H9 (cell line): ENCODE data around the gene AXIN2. TPM values are rescaled to one million over a fixed set of nuclear protein-coding genes. Genes with fewer than 3 reads are reported as not detected.

Source experiments
- DNase-seq: peaks from one replicate; pipeline ENCODE4 v3.0.0-alpha.2; 2017
- H2AFZ ChIP-seq: one replicate; pipeline ENCODE4 v1.6.1; 2013; ENCODE audit warnings: mild to moderate bottlenecking, low read length, control low read depth, moderate library complexity
- H2AK5ac ChIP-seq: 2 replicates; pipeline ENCODE4 v1.6.1; 2013; ENCODE audit warnings: low read length, control low read depth, mixed read lengths; ENCODE audit not compliant: insufficient read length
- H2BK120ac ChIP-seq: one replicate; pipeline ENCODE4 v1.6.1; 2013; ENCODE audit warnings: low read depth, mild to moderate bottlenecking, low read length, control low read depth, inconsistent platforms; ENCODE audit not compliant: poor library complexity, severe bottlenecking
- H2BK12ac ChIP-seq: 2 replicates; pipeline ENCODE4 v1.6.1; 2013; ENCODE audit warnings: low read length, control low read depth, mixed read lengths, low read depth; ENCODE audit not compliant: insufficient read length
- H2BK15ac ChIP-seq: 2 replicates; pipeline ENCODE4 v1.6.1; 2013; ENCODE audit warnings: low read depth, low read length, control low read depth
- H2BK20ac ChIP-seq: one replicate; pipeline ENCODE4 v1.6.1; 2013; ENCODE audit warnings: low read depth, mild to moderate bottlenecking, low read length, control low read depth, inconsistent platforms; ENCODE audit not compliant: poor library complexity, severe bottlenecking
- H2BK5ac ChIP-seq: 2 replicates; pipeline ENCODE4 v1.6.1; 2013; ENCODE audit warnings: low read length, control low read depth, mixed read lengths; ENCODE audit not compliant: insufficient read length
- H3K14ac ChIP-seq: 2 replicates; pipeline ENCODE4 v1.6.1; 2013; ENCODE audit warnings: low read length, control low read depth; ENCODE audit not compliant: insufficient read depth
- H3K18ac ChIP-seq: 2 replicates; pipeline ENCODE4 v1.6.1; 2013; ENCODE audit warnings: low read depth, mild to moderate bottlenecking, mixed read lengths, low read length, control low read depth; ENCODE audit not compliant: insufficient read length
- H3K23ac ChIP-seq: 2 replicates; pipeline ENCODE4 v1.6.1; 2013; ENCODE audit warnings: low read length, control low read depth, mixed read lengths, low read depth; ENCODE audit not compliant: insufficient read length
- H3K23me2 ChIP-seq: 2 replicates; pipeline ENCODE4 v1.6.1; 2013; ENCODE audit warnings: low read depth, mild to moderate bottlenecking, mixed read lengths, low read length, control low read depth; ENCODE audit not compliant: insufficient read length, poor library complexity, severe bottlenecking
- H3K27ac ChIP-seq: 2 replicates; pipeline ENCODE4 v1.5.1; 2013; ENCODE audit warnings: low read length, control low read depth, mixed read lengths, low read depth; ENCODE audit not compliant: insufficient read length
- H3K27me3 ChIP-seq: 2 replicates; pipeline ENCODE4 v1.6.1; 2013; ENCODE audit warnings: low read length, control low read depth, inconsistent platforms; ENCODE audit not compliant: insufficient read depth
- H3K4ac ChIP-seq: 2 replicates; pipeline ENCODE4 v1.6.1; 2013; ENCODE audit warnings: low read depth, mild to moderate bottlenecking, control low read depth, inconsistent platforms, low read length, moderate library complexity
- H3K4me1 ChIP-seq: 2 replicates; pipeline ENCODE4 v1.6.1; 2013; ENCODE audit warnings: low read length, control low read depth, inconsistent platforms; ENCODE audit not compliant: insufficient read depth
- H3K4me2 ChIP-seq: 2 replicates; pipeline ENCODE4 v1.6.1; 2013; ENCODE audit warnings: low read length, control low read depth, mixed read lengths; ENCODE audit not compliant: insufficient read length, insufficient read depth
- H3K56ac ChIP-seq: 2 replicates; pipeline ENCODE4 v1.6.1; 2013; ENCODE audit warnings: low read depth, mild to moderate bottlenecking, mixed read lengths, low read length, control low read depth; ENCODE audit not compliant: insufficient read length
- H3K79me1 ChIP-seq: 2 replicates; pipeline ENCODE4 v1.6.1; 2013; ENCODE audit warnings: low read depth, mild to moderate bottlenecking, moderate library complexity, low read length, control low read depth, inconsistent platforms; ENCODE audit not compliant: insufficient read depth, poor library complexity, severe bottlenecking
- H3K79me2 ChIP-seq: 2 replicates; pipeline ENCODE4 v1.6.1; 2013; ENCODE audit warnings: low read length, control low read depth, inconsistent platforms; ENCODE audit not compliant: insufficient read depth
- H3K9ac ChIP-seq: 2 replicates; pipeline ENCODE4 v1.6.1; 2013; ENCODE audit warnings: low read length, control low read depth, mixed read lengths; ENCODE audit not compliant: insufficient read length; ENCODE audit errors: extremely low read depth
- H3K9me3 ChIP-seq: one replicate; pipeline ENCODE4 v1.6.1; 2013; ENCODE audit warnings: low read depth, low read length, inconsistent platforms; ENCODE audit not compliant: control insufficient read depth
- H3T11ph ChIP-seq: one replicate; pipeline ENCODE4 v1.6.1; 2013; ENCODE audit warnings: mild to moderate bottlenecking, low read length, control low read depth, inconsistent platforms
- H4K20me1 ChIP-seq: one replicate; pipeline ENCODE4 v1.6.1; 2013; ENCODE audit not compliant: control insufficient read depth, insufficient read length, insufficient read depth
- H4K5ac ChIP-seq: 2 replicates; pipeline ENCODE4 v1.6.1; 2013; ENCODE audit warnings: low read depth, mild to moderate bottlenecking, mixed read lengths, low read length, control low read depth; ENCODE audit not compliant: insufficient read length
- H4K8ac ChIP-seq: replicated peaks from 2 replicates; pipeline ENCODE4 v1.6.1; 2013; ENCODE audit warnings: low read length, control low read depth, mixed read lengths, low read depth; ENCODE audit not compliant: insufficient read length
- H4K91ac ChIP-seq: 2 replicates; pipeline ENCODE4 v1.6.1; 2013; ENCODE audit warnings: low read depth, mild to moderate bottlenecking, moderate library complexity, mixed read lengths, low read length, control low read depth; ENCODE audit not compliant: insufficient read length
- H3K27ac Mint-ChIP-seq, 3 experiments: 2 replicates in 2 of 3; 3 replicates in 1 of 3; pipeline ENCODE4 v1.8.0; 2020 to 2021; ENCODE audit warnings: mixed read lengths in 3 of 3, mild to moderate bottlenecking in 1 of 3, moderate library complexity in 1 of 3
- H3K27me3 Mint-ChIP-seq: 2 replicates; pipeline ENCODE4 v1.8.0; 2021; ENCODE audit warnings: low read depth, mild to moderate bottlenecking, moderate library complexity, mixed read lengths
- H3K36me3 Mint-ChIP-seq, 3 experiments: 2 replicates in 2 of 3; 3 replicates in 1 of 3; pipeline ENCODE4 v1.8.0; 2020 to 2021; ENCODE audit warnings: low read depth in 3 of 3, mixed read lengths in 3 of 3; ENCODE audit not compliant: insufficient read depth in 1 of 3
- H3K4me1 Mint-ChIP-seq, 2 experiments: 2 replicates each; pipeline ENCODE4 v1.8.0; 2020; ENCODE audit warnings: mixed read lengths in 2 of 2
- H3K4me3 Mint-ChIP-seq, 2 experiments: 2 replicates in 1 of 2; 3 replicates in 1 of 2; pipeline ENCODE4 v1.8.0; 2020 to 2021; ENCODE audit warnings: mild to moderate bottlenecking in 2 of 2, mixed read lengths in 2 of 2, moderate library complexity in 1 of 2
- H3K9me3 Mint-ChIP-seq, 2 experiments: 2 replicates in 1 of 2; 3 replicates in 1 of 2; pipeline ENCODE4 v1.8.0; 2020; ENCODE audit warnings: mild to moderate bottlenecking in 2 of 2, mixed read lengths in 2 of 2, moderate library complexity in 1 of 2
- WGBS: extraction: QIAGEN DNeasy Blood & Tissue Kit; methylation state at CpG from one replicate; pipeline ENCODE4 v1.1.7; 2013; ENCODE audit warnings: missing lambda C conversion rate, low lambda C conversion rate, mixed read lengths; ENCODE audit not compliant: insufficient read length; ENCODE audit errors: extremely low coverage; 5-methylcytosine and 5-hydroxymethylcytosine counted together
- total RNA-seq: library from RNA; stranded (reverse); gene quantifications from 2 replicates; pipeline ENCODE4 v1.2.1, GENCODE V29; 2021
- TF ChIP-seq, protein P1 (sequence below): fragments of 200-600 bp; sonication (generic); conservative IDR thresholded peaks from 3 replicates; pipeline ENCODE4 v1.8.0; 2021; ENCODE audit warnings: antibody characterized with exemption, mild to moderate bottlenecking

Gene AXIN2
- total RNA-seq, 1 experiment from 2014 or later: 35.0 TPM

DNA sequence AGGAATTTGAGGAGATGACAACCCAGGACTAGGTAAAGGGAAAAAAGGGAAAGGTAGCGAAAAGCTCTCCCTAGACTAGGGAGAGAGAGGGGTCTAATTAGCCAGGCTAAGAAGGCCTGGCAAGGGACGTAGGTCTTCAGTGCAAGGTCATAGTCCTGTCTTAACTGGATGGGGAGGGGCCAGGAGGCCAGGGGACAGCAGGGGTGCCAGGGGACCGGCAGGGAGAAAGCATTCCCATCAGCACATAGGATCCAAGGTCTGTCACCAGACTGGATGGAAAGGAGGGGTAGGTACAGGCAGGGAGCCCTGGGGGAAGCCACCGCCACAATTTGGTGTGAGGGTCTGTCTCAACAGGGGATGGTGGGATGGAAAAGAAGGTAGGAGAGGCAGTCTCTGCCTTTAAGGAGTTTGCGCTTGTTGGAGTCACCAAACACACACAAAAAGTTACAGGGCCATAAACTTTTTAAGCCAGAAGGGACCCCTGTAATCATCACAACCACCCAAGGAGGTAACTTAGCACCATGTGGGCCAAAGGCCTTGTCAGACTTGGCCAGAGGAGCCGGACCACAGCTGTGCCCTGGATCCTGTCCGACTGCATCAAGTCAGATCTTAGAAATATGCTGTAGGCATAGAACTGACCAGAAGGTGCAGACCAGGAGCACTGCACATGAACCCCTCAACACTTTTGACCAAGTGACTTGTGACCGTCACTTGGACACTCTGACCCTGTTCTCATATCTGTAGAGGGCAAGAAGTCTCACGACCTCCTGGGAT, 10.0 kb downstream of the AXIN2 start:
- Histone ChIP-seq H2BK12ac (no peak overlapping the region), H3T11ph (no peak overlapping the region), H4K91ac (no peak overlapping the region), H3K9me3 (no peaks in the 10 kb centered on the region), H3K18ac (no peak overlapping the region), H3K27ac (no peak overlapping the region), H2AFZ (no peak overlapping the region), H3K27me3 (no peaks in the 10 kb centered on the region; the same call in 1 of the 2 replicates), H3K14ac (no peak overlapping the region), H4K8ac (no peak overlapping the region), H3K4me2 (no peak overlapping the region), H3K79me1 (peaks cover 34% of the 10 kb centered on the region), H3K79me2 (peaks cover 49% of the 10 kb centered on the region; the same call in 1 of the 2 replicates), H3K4me1 (peaks cover 11% of the 10 kb centered on the region; the same call in 1 of the 2 replicates), H2BK20ac (no peak overlapping the region), H3K4ac (no peak overlapping the region), H3K23me2 (peaks cover under 1% of the 10 kb centered on the region), H2BK120ac (no peak overlapping the region), H4K5ac (no peak overlapping the region), H2AK5ac (no peak overlapping the region), H3K23ac (no peak overlapping the region), H3K9ac (no peak overlapping the region), H2BK15ac (no peak overlapping the region), H2BK5ac (no peak overlapping the region), H3K56ac (no peak overlapping the region), H4K20me1 (peaks cover 3% of the 10 kb centered on the region)
- H3K27me3 Mint-ChIP-seq: no peaks in the 10 kb centered on the region
- H3K36me3 Mint-ChIP-seq: peaks cover 27 to 62% (median 48%) of the 10 kb centered on the region in 3 experiments; a peak in 6 of 7 replicates
- no peaks in the 10 kb centered on the region for H3K9me3 Mint-ChIP-seq
- peak overlapping the region in 2 of 3 experiments; percentile 44 to 72; a peak in 4 of 7 replicates for H3K27ac Mint-ChIP-seq
- H3K4me3 Mint-ChIP-seq: no peak overlapping the region
- TF ChIP-seq, protein P1, sequence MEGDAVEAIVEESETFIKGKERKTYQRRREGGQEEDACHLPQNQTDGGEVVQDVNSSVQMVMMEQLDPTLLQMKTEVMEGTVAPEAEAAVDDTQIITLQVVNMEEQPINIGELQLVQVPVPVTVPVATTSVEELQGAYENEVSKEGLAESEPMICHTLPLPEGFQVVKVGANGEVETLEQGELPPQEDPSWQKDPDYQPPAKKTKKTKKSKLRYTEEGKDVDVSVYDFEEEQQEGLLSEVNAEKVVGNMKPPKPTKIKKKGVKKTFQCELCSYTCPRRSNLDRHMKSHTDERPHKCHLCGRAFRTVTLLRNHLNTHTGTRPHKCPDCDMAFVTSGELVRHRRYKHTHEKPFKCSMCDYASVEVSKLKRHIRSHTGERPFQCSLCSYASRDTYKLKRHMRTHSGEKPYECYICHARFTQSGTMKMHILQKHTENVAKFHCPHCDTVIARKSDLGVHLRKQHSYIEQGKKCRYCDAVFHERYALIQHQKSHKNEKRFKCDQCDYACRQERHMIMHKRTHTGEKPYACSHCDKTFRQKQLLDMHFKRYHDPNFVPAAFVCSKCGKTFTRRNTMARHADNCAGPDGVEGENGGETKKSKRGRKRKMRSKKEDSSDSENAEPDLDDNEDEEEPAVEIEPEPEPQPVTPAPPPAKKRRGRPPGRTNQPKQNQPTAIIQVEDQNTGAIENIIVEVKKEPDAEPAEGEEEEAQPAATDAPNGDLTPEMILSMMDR: no peak
- no CpG with 5 or more reads among the region's 9 CpGs for WGBS
- DNase-seq: no peak
- H3K4me1 Mint-ChIP-seq: peaks cover 46 to 53% of the 10 kb centered on the region in 2 experiments
